ENCODE results near the gene DEFB124.
A peak's percentile ranks its signal among the peaks of the same experiment; 100 is the strongest.
"Not testable (repeated sequence)": the region's sequence is repeated elsewhere in the genome, so short reads cannot be mapped to it uniquely, and the experiment has no call there.

The DEFB124 gene

GRCh38 chr20:31474758-31475427, at the start of gene DEFB124, which contains the start of gene REM1:
TSS of gene DEFB124 (minus strand) at chr20:31475127. CDS start at chr20:31473013, 2,114 bp downstream.
TSS of gene REM1 (plus strand) at chr20:31475288. CDS start at chr20:31476446, 1,158 bp downstream.
- TF ChIP-seq, protein P1, sequence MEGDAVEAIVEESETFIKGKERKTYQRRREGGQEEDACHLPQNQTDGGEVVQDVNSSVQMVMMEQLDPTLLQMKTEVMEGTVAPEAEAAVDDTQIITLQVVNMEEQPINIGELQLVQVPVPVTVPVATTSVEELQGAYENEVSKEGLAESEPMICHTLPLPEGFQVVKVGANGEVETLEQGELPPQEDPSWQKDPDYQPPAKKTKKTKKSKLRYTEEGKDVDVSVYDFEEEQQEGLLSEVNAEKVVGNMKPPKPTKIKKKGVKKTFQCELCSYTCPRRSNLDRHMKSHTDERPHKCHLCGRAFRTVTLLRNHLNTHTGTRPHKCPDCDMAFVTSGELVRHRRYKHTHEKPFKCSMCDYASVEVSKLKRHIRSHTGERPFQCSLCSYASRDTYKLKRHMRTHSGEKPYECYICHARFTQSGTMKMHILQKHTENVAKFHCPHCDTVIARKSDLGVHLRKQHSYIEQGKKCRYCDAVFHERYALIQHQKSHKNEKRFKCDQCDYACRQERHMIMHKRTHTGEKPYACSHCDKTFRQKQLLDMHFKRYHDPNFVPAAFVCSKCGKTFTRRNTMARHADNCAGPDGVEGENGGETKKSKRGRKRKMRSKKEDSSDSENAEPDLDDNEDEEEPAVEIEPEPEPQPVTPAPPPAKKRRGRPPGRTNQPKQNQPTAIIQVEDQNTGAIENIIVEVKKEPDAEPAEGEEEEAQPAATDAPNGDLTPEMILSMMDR (IDR thresholded peaks at IDR 0.05; ENCODE audit: poor library complexity, severe bottlenecking) = no peak
- ATAC-seq (ENCODE audit: low read depth) = peak; percentile 20; the same call in 1 of the 3 replicates
- peaks cover 14% of the 10 kb centered on the region for H3K27me3 ChIP-seq (ENCODE audit: insufficient read depth, poor library complexity, severe bottlenecking)

GRCh38 chr20:31523361-31524283, 48.7 kb upstream of the DEFB124 start:
- DNase-seq (ENCODE audit: low spot score) = no peak
- Histone ChIP-seq H3K27ac (ENCODE audit: poor library complexity, severe bottlenecking) (peak overlapping the region; percentile 2), H3K27me3 (ENCODE audit: insufficient read depth, poor library complexity, severe bottlenecking) (no peaks in the 10 kb centered on the region), H3K36me3 (ENCODE audit: low read depth) (peaks cover 96% of the 10 kb centered on the region), H3K4me1 (ENCODE audit: insufficient read depth, poor library complexity, severe bottlenecking) (no peaks in the 10 kb centered on the region), H3K9me3 (ENCODE audit: severe bottlenecking) (no peaks in the 10 kb centered on the region), H3K4me3 (ENCODE audit: severe bottlenecking) (no peak overlapping the region)
- ATAC-seq (ENCODE audit: low read depth) = peak; percentile 75
- TF ChIP-seq, protein P1 (IDR thresholded peaks at IDR 0.05; ENCODE audit: poor library complexity, severe bottlenecking) = no peak

More at GRCh38 chr20:31474758-31475427, at the start of gene DEFB124, which contains the start of gene REM1:
- Histone ChIP-seq H3K9me3 (ENCODE audit: severe bottlenecking) (no peaks in the 10 kb centered on the region), H3K4me1 (ENCODE audit: insufficient read depth, poor library complexity, severe bottlenecking) (peaks cover 2% of the 10 kb centered on the region), H3K4me3 (ENCODE audit: severe bottlenecking) (no peak within 1 kb of the TSS), H3K27ac (ENCODE audit: poor library complexity, severe bottlenecking) (no peak within 1 kb of the TSS), H3K36me3 (ENCODE audit: low read depth) (no peaks in the 10 kb centered on the region)
- DNase-seq (ENCODE audit: low spot score) = peak; percentile 80

- H3K27me3 ChIP-seq (ENCODE audit: insufficient read depth, poor library complexity, severe bottlenecking) = no peaks in the 10 kb centered on the region
- no peaks in the 10 kb centered on the region for H3K4me1 ChIP-seq (ENCODE audit: insufficient read depth, poor library complexity, severe bottlenecking)
- TF ChIP-seq, protein P1 (IDR thresholded peaks at IDR 0.05; ENCODE audit: poor library complexity, severe bottlenecking) = no peak
- H3K9me3 ChIP-seq (ENCODE audit: severe bottlenecking) = no peaks in the 10 kb centered on the region
- DNase-seq (ENCODE audit: low spot score) (no peak), ATAC-seq (ENCODE audit: low read depth) (no peak)
- H3K36me3 ChIP-seq (ENCODE audit: low read depth) = peaks cover 95% of the 10 kb centered on the region
- no peak overlapping the region for H3K4me3 ChIP-seq (ENCODE audit: severe bottlenecking)
- peak overlapping the region; percentile 2 for H3K27ac ChIP-seq (ENCODE audit: poor library complexity, severe bottlenecking)
Measured at GRCh38 chr20:31522731-31523130, 47.8 kb upstream of the DEFB124 start.

DNA sequence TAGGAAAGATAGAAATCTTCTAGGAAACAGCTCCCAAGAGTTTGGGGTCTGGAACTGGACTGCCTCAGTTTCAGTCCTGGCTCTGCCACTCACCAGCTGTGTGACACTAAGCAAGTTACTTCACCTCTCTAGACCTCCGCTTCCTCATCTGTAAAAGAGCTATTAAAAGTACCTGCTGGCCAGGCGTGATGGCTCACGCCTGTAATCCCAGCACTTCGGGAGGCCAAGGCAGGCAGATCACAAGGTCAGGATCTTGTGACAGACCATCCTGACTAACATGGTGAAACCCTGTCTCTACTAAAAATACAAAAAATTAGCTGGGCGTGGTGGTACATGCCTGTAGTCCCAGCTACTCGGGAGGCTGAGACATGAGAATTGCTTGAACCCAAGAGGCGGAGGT, 46.3 kb upstream of the DEFB124 start:
- Histone ChIP-seq H3K4me1 (ENCODE audit: insufficient read depth, poor library complexity, severe bottlenecking) (peaks cover 12% of the 10 kb centered on the region), H3K36me3 (ENCODE audit: low read depth) (peaks cover 95% of the 10 kb centered on the region)
- not testable (repeated sequence) for H3K9me3 ChIP-seq (ENCODE audit: severe bottlenecking); H3K4me3 ChIP-seq (ENCODE audit: severe bottlenecking); DNase-seq (ENCODE audit: low spot score); ATAC-seq (ENCODE audit: low read depth); H3K27ac ChIP-seq (ENCODE audit: poor library complexity, severe bottlenecking); H3K27me3 ChIP-seq (ENCODE audit: insufficient read depth, poor library complexity, severe bottlenecking)

- no peak overlapping the region for H3K27ac ChIP-seq (ENCODE audit: poor library complexity, severe bottlenecking)
- H3K27me3 ChIP-seq (ENCODE audit: insufficient read depth, poor library complexity, severe bottlenecking) = no peaks in the 10 kb centered on the region
- peaks cover 22% of the 10 kb centered on the region for H3K4me1 ChIP-seq (ENCODE audit: insufficient read depth, poor library complexity, severe bottlenecking)
- no peak overlapping the region for H3K4me3 ChIP-seq (ENCODE audit: severe bottlenecking)
- H3K9me3 ChIP-seq (ENCODE audit: severe bottlenecking) = no peaks in the 10 kb centered on the region
- ATAC-seq (ENCODE audit: low read depth) = peak; percentile 30; the same call in 2 of the 3 replicates
- peaks cover 75% of the 10 kb centered on the region for H3K36me3 ChIP-seq (ENCODE audit: low read depth)
- DNase-seq (ENCODE audit: low spot score) = no peak
- TF ChIP-seq, protein P1 (IDR thresholded peaks at IDR 0.05; ENCODE audit: poor library complexity, severe bottlenecking) = peak; percentile 49
Measured at GRCh38 chr20:31517373-31517772, 42.4 kb upstream of the DEFB124 start.

All from RWPE2 (cell line).